Natural killer cell treated with Interleukin-12 subunit alpha and Interleukin-12 subunit beta and Interleukin-15 and Interleukin-18, amount 100 ng/mL, for 72 hours (primary cell): ENCODE results near the gene PLXNA3. TPM values are rescaled to one million over a fixed set of nuclear protein-coding genes. Genes with fewer than 3 reads are reported as not detected.

ENCODE experiments used
- ATAC-seq, 2 donors: fragments of 150-1000 bp; cut with Tn5 transposase in 1 of 2; sonication (Bioruptor Pico), chemical (Tn5 transposase) in 1 of 2; 2 replicates each; pipeline ENCODE4 v1.10.0; 2021
- DNase-seq: peaks from one replicate; pipeline ENCODE4 v3.0.0; 2022; ENCODE audit warnings: low spot score
- H3K27ac Mint-ChIP-seq, 2 donors: 1 replicate in 1 of 2; 2 replicates in 1 of 2; pipeline ENCODE4 v1.8.0; 2022; ENCODE audit warnings: mixed read lengths in 2 of 2, mild to moderate bottlenecking in 1 of 2, moderate library complexity in 1 of 2
- H3K27me3 Mint-ChIP-seq, 2 donors: 1 replicate in 1 of 2; 2 replicates in 1 of 2; pipeline ENCODE4 v1.8.0; 2022; ENCODE audit warnings: mixed read lengths in 2 of 2
- H3K36me3 Mint-ChIP-seq: one replicate; pipeline ENCODE4 v1.8.0; 2022; ENCODE audit warnings: mixed read lengths
- H3K4me1 Mint-ChIP-seq, 2 donors: 1 replicate in 1 of 2; 2 replicates in 1 of 2; pipeline ENCODE4 v1.8.0; 2022; ENCODE audit warnings: low read depth in 2 of 2, mixed read lengths in 2 of 2, mild to moderate bottlenecking in 1 of 2
- H3K4me3 Mint-ChIP-seq: one replicate; pipeline ENCODE4 v1.8.0; 2022; ENCODE audit warnings: mixed read lengths
- H3K9me3 Mint-ChIP-seq: 2 replicates; pipeline ENCODE4 v1.8.0; 2022; ENCODE audit warnings: mixed read lengths
- total RNA-seq, 2 donors: library from RNA; stranded (reverse); gene quantifications; one replicate each; pipeline ENCODE4 v1.2.3, GENCODE V29; 2022

PLXNA3 gene
- total RNA-seq, 2 donors from 2014 or later: 52.4 to 61.3 TPM

- ATAC-seq (no peak), DNase-seq (no peak)
- Mint-ChIP-seq H3K36me3 (no peaks in the 10 kb centered on the region), H3K9me3 (no peaks in the 10 kb centered on the region), H3K27me3 (peaks cover 0 to 3% of the 10 kb centered on the region in 2 donors), H3K4me3 (peak overlapping the region; percentile 86), H3K4me1 (peaks cover 10 to 13% of the 10 kb centered on the region in 2 donors), H3K27ac (peak overlapping the region; percentile 70 to 87)
These were observed 19.8 kb upstream of the PLXNA3 start for GRCh38 chrX:154437971-154438893.

GRCh38 chrX:154439841-154440240, 18.2 kb upstream of the PLXNA3 start:
- no peaks in the 10 kb centered on the region for H3K9me3 Mint-ChIP-seq
- H3K27ac Mint-ChIP-seq: no peak overlapping the region
- H3K27me3 Mint-ChIP-seq: peaks cover 0 to 3% of the 10 kb centered on the region in 2 donors
- H3K4me3 Mint-ChIP-seq: no peak overlapping the region
- H3K36me3 Mint-ChIP-seq: no peaks in the 10 kb centered on the region
- peaks cover 10 to 16% of the 10 kb centered on the region in 2 donors for H3K4me1 Mint-ChIP-seq
- DNase-seq (no peak), ATAC-seq (no peak)

GRCh38 chrX:154440623-154441357, 17.3 kb upstream of the PLXNA3 start:
- H3K27me3 Mint-ChIP-seq: peaks cover 0 to 3% of the 10 kb centered on the region in 2 donors
- ATAC-seq: no peak
- H3K4me1 Mint-ChIP-seq: peaks cover 10 to 13% of the 10 kb centered on the region in 2 donors
- no peaks in the 10 kb centered on the region for H3K9me3 Mint-ChIP-seq
- DNase-seq: no peak
- no peak overlapping the region for H3K27ac Mint-ChIP-seq
- H3K4me3 Mint-ChIP-seq: no peak overlapping the region
- no peaks in the 10 kb centered on the region for H3K36me3 Mint-ChIP-seq

- ATAC-seq (no peak), DNase-seq (no peak)
- no peak overlapping the region for H3K4me3 Mint-ChIP-seq
- H3K4me1 Mint-ChIP-seq: peaks cover 7 to 11% of the 10 kb centered on the region in 2 donors
- peaks cover 0 to 3% of the 10 kb centered on the region in 2 donors for H3K27me3 Mint-ChIP-seq
- no peaks in the 10 kb centered on the region for H3K9me3 Mint-ChIP-seq
- no peak overlapping the region for H3K27ac Mint-ChIP-seq
- H3K36me3 Mint-ChIP-seq: no peaks in the 10 kb centered on the region
These were observed 16.5 kb upstream of the PLXNA3 start for GRCh38 chrX:154441564-154441963.

- DNase-seq: no peak
- peaks cover 0 to 3% of the 10 kb centered on the region in 2 donors for H3K27me3 Mint-ChIP-seq
- no peaks in the 10 kb centered on the region for H3K36me3 Mint-ChIP-seq
- H3K4me1 Mint-ChIP-seq: peaks cover 7 to 17% of the 10 kb centered on the region in 2 donors
- ATAC-seq: no peak
- H3K27ac Mint-ChIP-seq: no peak overlapping the region
- H3K9me3 Mint-ChIP-seq: no peaks in the 10 kb centered on the region
- H3K4me3 Mint-ChIP-seq: no peak overlapping the region
These were observed 15.9 kb upstream of the PLXNA3 start for GRCh38 chrX:154441984-154442707.

- H3K4me1 Mint-ChIP-seq: peaks cover 0 to 15% of the 10 kb centered on the region in 2 donors
- H3K27ac Mint-ChIP-seq: peak overlapping the region; percentile 43 to 48
- H3K4me3 Mint-ChIP-seq: peak overlapping the region; percentile 71
- H3K36me3 Mint-ChIP-seq: no peaks in the 10 kb centered on the region
- H3K9me3 Mint-ChIP-seq: no peaks in the 10 kb centered on the region
- DNase-seq (no peak), ATAC-seq (no peak)
- no peaks in the 10 kb centered on the region for H3K27me3 Mint-ChIP-seq
These were observed 14.6 kb upstream of the PLXNA3 start for GRCh38 chrX:154443479-154443910.

GRCh38 chrX:154443992-154444754, 13.9 kb upstream of the PLXNA3 start, which contains the start of gene FAM50A:
FAM50A (plus strand) TSS chrX:154444141; CDS start chrX:154444236, 95 bp downstream.
- ATAC-seq (peak; percentile 93 to 94), DNase-seq (peak; percentile 84)
- Mint-ChIP-seq H3K27ac (peak within 1 kb of the TSS; percentile 43 to 48), H3K4me1 (peaks cover 0 to 15% of the 10 kb centered on the region in 2 donors), H3K9me3 (no peaks in the 10 kb centered on the region), H3K36me3 (no peaks in the 10 kb centered on the region), H3K4me3 (peak within 1 kb of the TSS; percentile 71), H3K27me3 (no peaks in the 10 kb centered on the region)

GRCh38 chrX:154444755-154445246, 13.3 kb upstream of the PLXNA3 start:
- ATAC-seq (no peak), DNase-seq (no peak)
- Mint-ChIP-seq H3K36me3 (no peaks in the 10 kb centered on the region), H3K27me3 (no peaks in the 10 kb centered on the region), H3K4me3 (no peak overlapping the region), H3K9me3 (no peaks in the 10 kb centered on the region), H3K4me1 (peaks cover 0 to 15% of the 10 kb centered on the region in 2 donors), H3K27ac (no peak overlapping the region)

GRCh38 chrX:154445776-154446175, 12.3 kb upstream of the PLXNA3 start:
- H3K4me1 Mint-ChIP-seq: peaks cover 0 to 15% of the 10 kb centered on the region in 2 donors
- no peak overlapping the region for H3K4me3 Mint-ChIP-seq
- no peaks in the 10 kb centered on the region for H3K9me3 Mint-ChIP-seq
- H3K27me3 Mint-ChIP-seq: no peaks in the 10 kb centered on the region
- no peak for ATAC-seq
- H3K27ac Mint-ChIP-seq: no peak overlapping the region
- H3K36me3 Mint-ChIP-seq: no peaks in the 10 kb centered on the region
- DNase-seq: no peak

- Mint-ChIP-seq H3K9me3 (no peaks in the 10 kb centered on the region), H3K27me3 (no peaks in the 10 kb centered on the region), H3K36me3 (no peaks in the 10 kb centered on the region), H3K27ac (no peak overlapping the region), H3K4me1 (peaks cover 0 to 15% of the 10 kb centered on the region in 2 donors), H3K4me3 (no peak overlapping the region)
- no peak for DNase-seq
- ATAC-seq: no peak
These were observed 11.7 kb upstream of the PLXNA3 start for GRCh38 chrX:154446430-154446829.

GRCh38 chrX:154448484-154448883, 9.6 kb upstream of the PLXNA3 start:
- Mint-ChIP-seq H3K9me3 (no peaks in the 10 kb centered on the region), H3K4me1 (peaks cover 0 to 14% of the 10 kb centered on the region in 2 donors), H3K4me3 (no peak overlapping the region), H3K36me3 (no peaks in the 10 kb centered on the region), H3K27me3 (no peaks in the 10 kb centered on the region), H3K27ac (no peak overlapping the region)
- no peak for ATAC-seq
- no peak for DNase-seq

- DNase-seq (no peak), ATAC-seq (no peak)
- H3K36me3 Mint-ChIP-seq: no peaks in the 10 kb centered on the region
- H3K4me3 Mint-ChIP-seq: no peak overlapping the region
- H3K9me3 Mint-ChIP-seq: no peaks in the 10 kb centered on the region
- no peak overlapping the region for H3K27ac Mint-ChIP-seq
- no peaks in the 10 kb centered on the region for H3K27me3 Mint-ChIP-seq
- peaks cover 0 to 13% of the 10 kb centered on the region in 2 donors for H3K4me1 Mint-ChIP-seq
These were observed 8.5 kb upstream of the PLXNA3 start for GRCh38 chrX:154449618-154450017.

- H3K4me3 Mint-ChIP-seq: no peak overlapping the region
- DNase-seq (no peak), ATAC-seq (no peak)
- H3K36me3 Mint-ChIP-seq: no peaks in the 10 kb centered on the region
- no peaks in the 10 kb centered on the region for H3K27me3 Mint-ChIP-seq
- no peak overlapping the region for H3K27ac Mint-ChIP-seq
- H3K4me1 Mint-ChIP-seq: peaks cover 0 to 13% of the 10 kb centered on the region in 2 donors
- H3K9me3 Mint-ChIP-seq: no peaks in the 10 kb centered on the region
These were observed 7.8 kb upstream of the PLXNA3 start for GRCh38 chrX:154450312-154450711.
